IMR-90 (cell line): ENCODE results near the gene LAMC3. TPM values are rescaled to one million over a fixed set of nuclear protein-coding genes. Genes with fewer than 3 reads are reported as not detected.

Experiments used
- ATAC-seq: fragments of 200-7000 bp; cut with Tn5 transposase; 2 replicates; pipeline ENCODE4 v1.9.1; 2020; ENCODE audit warnings: low read depth, mild to moderate bottlenecking, moderate library complexity
- BruUV-seq: library from RNA; stranded (reverse); fragments of 400-500 nt; replicated peaks from 2 replicates; lab custom pipeline; 2021; lab: Mats Ljungman, UMichigan
- CTCF ChIA-PET: fragments of 300-600 bp; formaldehyde crosslinking; extraction: SDS; loops from one replicate; lab custom pipeline; 2021; ENCODE audit warnings: antibody characterized with exemption; lab: Yijun Ruan, JAX
- POLR2A ChIA-PET: fragments of 300-600 bp; sonication (Branson Sonifier 250); formaldehyde crosslinking; loops from one replicate; lab custom pipeline; 2022; ENCODE audit warnings: antibody characterized with exemption; ENCODE audit not compliant: unreplicated experiment; lab: Charles Lee
- DNase-seq: peaks from one replicate; pipeline ENCODE4 v3.0.0; 2013
- H2AFZ ChIP-seq: replicated peaks from 2 replicates; pipeline ENCODE3; 2013; ENCODE audit warnings: low read length, mild to moderate bottlenecking; ENCODE audit not compliant: poor library complexity
- H2AK5ac ChIP-seq: 2 replicates; pipeline ENCODE4 v1.6.1; 2013; ENCODE audit warnings: low read depth, low read length, inconsistent platforms
- H2AK9ac ChIP-seq: replicated peaks from 2 replicates; pipeline ENCODE3; 2013; ENCODE audit warnings: mild to moderate bottlenecking, low read depth, low read length, moderate library complexity; ENCODE audit not compliant: poor library complexity
- H2BK120ac ChIP-seq: 2 replicates; pipeline ENCODE4 v1.6.1; 2013; ENCODE audit warnings: low read depth, low read length, inconsistent platforms
- H2BK15ac ChIP-seq: 3 replicates; pipeline ENCODE4 v1.6.1; 2013; ENCODE audit warnings: low read depth, low read length, inconsistent platforms
- H2BK20ac ChIP-seq: 2 replicates; pipeline ENCODE4 v1.6.1; 2013; ENCODE audit warnings: low read depth, mild to moderate bottlenecking, inconsistent platforms, low read length, moderate library complexity
- H2BK5ac ChIP-seq: 2 replicates; pipeline ENCODE4 v1.6.1; 2013; ENCODE audit warnings: mild to moderate bottlenecking, low read depth, low read length, inconsistent platforms; ENCODE audit not compliant: poor library complexity, severe bottlenecking
- H3K14ac ChIP-seq: replicated peaks from 2 replicates; pipeline ENCODE4 v1.6.1; 2013; ENCODE audit warnings: low read depth, low read length, inconsistent platforms
- H3K18ac ChIP-seq: 2 replicates; pipeline ENCODE4 v1.6.1; 2013; ENCODE audit warnings: low read depth, low read length, control low read depth
- H3K23ac ChIP-seq: 2 replicates; pipeline ENCODE4 v1.6.1; 2013; ENCODE audit warnings: low read depth, low read length, inconsistent platforms
- H3K27ac ChIP-seq: 2 replicates; pipeline ENCODE4 v1.5.1; 2013; ENCODE audit warnings: mild to moderate bottlenecking, control low read depth, low read length; ENCODE audit not compliant: insufficient read depth
- H3K27me3 ChIP-seq: 2 replicates; pipeline ENCODE4 v1.6.1; 2013; ENCODE audit warnings: low read length; ENCODE audit not compliant: control insufficient read depth, insufficient read depth
- H3K36me3 ChIP-seq: 2 replicates; pipeline ENCODE4 v1.6.1; 2013; ENCODE audit warnings: low read length, mixed read lengths; ENCODE audit not compliant: control insufficient read depth, insufficient read depth
- H3K4ac ChIP-seq: 2 replicates; pipeline ENCODE4 v1.6.1; 2013; ENCODE audit warnings: low read depth, low read length, inconsistent platforms
- H3K4me1 ChIP-seq: 2 replicates; pipeline ENCODE4 v1.6.1; 2013; ENCODE audit warnings: low read length, mixed read lengths; ENCODE audit not compliant: control insufficient read depth, insufficient read depth
- H3K4me2 ChIP-seq: 2 replicates; pipeline ENCODE4 v1.6.1; 2013; ENCODE audit warnings: low read depth, mild to moderate bottlenecking, control low read depth, low read length, moderate library complexity
- H3K4me3 ChIP-seq: 2 replicates; pipeline ENCODE4 v1.5.1; 2013; ENCODE audit warnings: low read depth, mild to moderate bottlenecking, control low read depth, low read length, moderate library complexity; ENCODE audit not compliant: insufficient read depth
- H3K56ac ChIP-seq: 2 replicates; pipeline ENCODE4 v1.6.1; 2013; ENCODE audit warnings: low read length, inconsistent platforms; ENCODE audit not compliant: insufficient read depth; ENCODE audit errors: extremely low read depth
- H3K79me1 ChIP-seq, 2 experiments: 2 replicates each; pipeline ENCODE4 v1.6.1; 2013; ENCODE audit warnings: low read length in 2 of 2, inconsistent platforms in 1 of 2, low read depth in 1 of 2
- H3K9ac ChIP-seq: 2 replicates; pipeline ENCODE4 v1.6.1; 2013; ENCODE audit warnings: low read depth, low read length, control low read depth
- H3K9me1 ChIP-seq: 2 replicates; pipeline ENCODE4 v1.6.1; 2013; ENCODE audit warnings: low read length, inconsistent platforms; ENCODE audit not compliant: insufficient read depth
- H3K9me3 ChIP-seq: 2 replicates; pipeline ENCODE4 v1.6.1; 2013; ENCODE audit warnings: low read length; ENCODE audit not compliant: control insufficient read depth, insufficient read depth
- H4K20me1 ChIP-seq: 2 replicates; pipeline ENCODE4 v1.6.1; 2013; ENCODE audit warnings: low read length, inconsistent platforms; ENCODE audit not compliant: insufficient read depth
- H4K5ac ChIP-seq: 2 replicates; pipeline ENCODE4 v1.6.1; 2013; ENCODE audit warnings: mild to moderate bottlenecking, low read depth, low read length, control low read depth
- H4K8ac ChIP-seq, 2 experiments: 2 replicates each; pipeline ENCODE4 v1.6.1; 2013; ENCODE audit warnings: low read depth in 2 of 2, low read length in 2 of 2, control low read depth in 1 of 2, inconsistent platforms in 1 of 2
- H4K91ac ChIP-seq: 2 replicates; pipeline ENCODE4 v1.6.1; 2013; ENCODE audit warnings: low read depth, low read length, inconsistent platforms; ENCODE audit not compliant: insufficient read depth
- CHD1 ChIP-seq: IDR thresholded peaks from 2 replicates; pipeline ENCODE4 v1.6.1; 2012; ENCODE audit warnings: low read depth, low read length, improper control_type of control experiment
- NFE2L2 ChIP-seq: fragments of 150-350 bp; IDR thresholded peaks from 2 replicates; pipeline ENCODE4 v1.6.1; 2016; ENCODE audit warnings: low read depth, mild to moderate bottlenecking, low read length
- RAD21 ChIP-seq: IDR thresholded peaks from 2 replicates; pipeline ENCODE4 v1.6.1; 2012; ENCODE audit warnings: low read length, improper control_type of control experiment
- RFX5 ChIP-seq: IDR thresholded peaks from 2 replicates; pipeline ENCODE4 v1.8.0; 2012; ENCODE audit warnings: low read depth, mild to moderate bottlenecking, low read length, moderate library complexity
- SMC3 ChIP-seq: fragments of 150-350 bp; IDR thresholded peaks from 2 replicates; pipeline ENCODE4 v1.6.1; 2016; ENCODE audit warnings: low read depth, mild to moderate bottlenecking, antibody characterized with exemption, low read length, moderate library complexity
- WGBS, 2 experiments: methylation state at CpG; one replicate each; pipeline versions ENCODE4 v1.1.5 to v1.1.7; 2013; ENCODE audit warnings: missing lambda C conversion rate in 2 of 2; ENCODE audit not compliant: insufficient read length in 1 of 2; ENCODE audit errors: extremely low coverage in 2 of 2; 5-methylcytosine and 5-hydroxymethylcytosine counted together
- dilution Hi-C: fragments of 300-500 bp; cut with HindIII; formaldehyde crosslinking; loops from one replicate; pipeline ENCODE4 v1.14.3; 2018; ENCODE audit warnings: low sequenced_read_pairs; ENCODE audit not compliant: unreplicated experiment
- in situ Hi-C: fragments of 300-500 bp; cut with MboI; formaldehyde crosslinking; loops from 3 replicates; pipeline ENCODE4 v1.14.3; 2019; ENCODE audit warnings: low sequenced_read_pairs, inconsistent platforms, mixed read lengths
- intact Hi-C: fragments of 100-400 bp; cut with micrococcal nuclease; formaldehyde crosslinking; loops from 2 replicates; pipeline ENCODE4 v1.10.0; 2022
- polyA plus RNA-seq, 3 experiments: library from polyadenylated mRNA; depleted of rRNA; stranded (reverse); fragments of >200 nt; gene quantifications; 2 replicates each; pipeline ENCODE4 v1.2.3, GENCODE V29; 2012; ENCODE audit warnings: low replicate concordance in 1 of 3
- total RNA-seq: library from RNA; depleted of rRNA; stranded (reverse); fragments of >200 nt; gene quantifications from 2 replicates; pipeline ENCODE4 v1.2.3, GENCODE V29; 2012
- TF ChIP-seq, protein P1 (sequence below): fragments of 150-350 bp; IDR thresholded peaks from 2 replicates; pipeline ENCODE4 v1.6.1; 2016; ENCODE audit warnings: low read depth, mild to moderate bottlenecking, low read length, moderate library complexity, borderline replicate concordance

The LAMC3 gene
- total and polyA plus RNA-seq, 2 of the 4 experiments (the other 2 are of a cell fraction), result not detected

DNA sequence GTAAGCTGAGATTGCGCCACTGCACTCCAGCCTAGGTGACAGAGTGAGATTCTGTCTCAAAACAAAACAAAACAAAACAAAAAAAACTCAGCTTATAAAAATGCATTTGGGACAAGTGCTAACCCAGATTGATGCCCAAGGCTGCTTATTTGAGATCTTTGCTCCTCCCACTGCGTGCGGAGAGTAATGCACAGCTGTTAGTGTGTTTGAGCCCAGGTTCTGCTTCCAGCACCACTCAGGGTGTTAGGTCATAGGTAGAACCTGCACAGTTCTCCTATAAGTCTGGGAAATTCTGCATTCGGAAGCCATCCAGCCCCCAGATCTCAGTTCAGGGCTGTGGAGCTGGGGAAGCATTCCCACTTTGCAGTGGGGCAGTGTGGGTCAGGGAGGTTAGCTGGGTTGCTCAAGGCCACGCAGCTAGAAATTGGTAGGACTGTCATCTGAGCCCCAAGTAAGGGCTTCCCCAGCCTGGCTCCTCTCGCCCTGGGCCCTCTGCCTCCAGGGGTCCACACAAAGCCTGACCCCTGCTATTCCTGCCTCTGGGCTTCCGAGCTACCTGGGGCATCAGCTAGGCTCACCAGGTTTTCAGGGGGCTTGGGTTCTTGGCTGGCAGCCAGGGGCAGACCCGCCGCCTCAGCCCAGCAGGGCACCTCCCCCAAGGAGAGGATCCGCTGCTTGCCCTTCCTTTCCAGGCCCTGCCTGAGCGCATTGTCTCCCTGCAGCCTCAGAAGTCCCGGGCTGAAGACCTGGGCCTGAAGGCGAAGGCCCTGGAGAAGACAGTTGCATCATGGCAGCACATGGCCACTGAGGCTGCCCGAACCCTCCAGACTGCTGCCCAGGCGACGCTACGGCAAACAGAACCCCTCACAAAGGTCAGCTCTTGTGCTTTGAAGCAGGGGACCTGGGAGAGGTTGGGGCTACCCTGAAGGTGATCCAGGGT is 69.7 kb downstream of the LAMC3 start (continued):
- TF ChIP-seq RFX5, result no peak

DNA sequence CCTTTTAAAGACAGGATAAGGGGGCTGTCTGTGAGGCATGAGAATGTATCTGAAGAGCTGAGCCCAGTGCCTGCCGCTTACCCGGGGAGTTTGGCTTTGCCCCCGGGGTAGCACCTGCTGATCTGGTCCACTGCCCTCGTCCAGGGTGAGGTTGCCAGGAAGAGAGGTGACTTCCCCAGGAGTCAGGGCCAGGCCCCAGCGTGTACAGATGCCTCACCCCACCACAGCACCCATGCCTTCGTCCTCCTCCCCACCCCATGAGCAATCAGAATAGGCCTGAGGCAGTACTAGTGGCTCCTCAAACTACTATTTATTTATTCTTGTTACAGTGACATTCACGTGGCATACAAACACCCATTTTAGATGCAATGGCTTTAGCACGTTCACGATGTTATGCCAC is 71.6 kb downstream of the LAMC3 start:
- no peak overlapping the region for H3K4me3 ChIP-seq
- ChIA-PET POLR2A (no interaction called here), CTCF (no interaction called here)
- no peak overlapping the region for H3K23ac ChIP-seq
- DNase-seq (no peak), ATAC-seq (no peak)
- no peak overlapping the region for H2AK9ac ChIP-seq
- no TSS peak for BruUV-seq
- no peak overlapping the region for H4K5ac ChIP-seq
- no peak overlapping the region for H4K91ac ChIP-seq
- no peak overlapping the region for H2BK5ac ChIP-seq
- no peaks in the 10 kb centered on the region for H3K9me1 ChIP-seq
- H3K18ac ChIP-seq, result no peak overlapping the region
- TF ChIP-seq RFX5, result no peak
- TF ChIP-seq, protein P1, sequence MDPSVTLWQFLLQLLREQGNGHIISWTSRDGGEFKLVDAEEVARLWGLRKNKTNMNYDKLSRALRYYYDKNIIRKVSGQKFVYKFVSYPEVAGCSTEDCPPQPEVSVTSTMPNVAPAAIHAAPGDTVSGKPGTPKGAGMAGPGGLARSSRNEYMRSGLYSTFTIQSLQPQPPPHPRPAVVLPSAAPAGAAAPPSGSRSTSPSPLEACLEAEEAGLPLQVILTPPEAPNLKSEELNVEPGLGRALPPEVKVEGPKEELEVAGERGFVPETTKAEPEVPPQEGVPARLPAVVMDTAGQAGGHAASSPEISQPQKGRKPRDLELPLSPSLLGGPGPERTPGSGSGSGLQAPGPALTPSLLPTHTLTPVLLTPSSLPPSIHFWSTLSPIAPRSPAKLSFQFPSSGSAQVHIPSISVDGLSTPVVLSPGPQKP, result no peak
- no peak for TF ChIP-seq CHD1
- TF ChIP-seq SMC3, result no peak
- no peak for TF ChIP-seq NFE2L2
- TF ChIP-seq RAD21, result no peak
- H3K79me1 ChIP-seq, result no peaks in the 10 kb centered on the region
- H4K8ac ChIP-seq, result no peak overlapping the region
- 66% methylated on average over 3 of the region's 9 CpGs; no CpG with 5 or more reads in 1 of the 2 experiments for WGBS, 2 experiments
- no peak overlapping the region for H3K14ac ChIP-seq
- H2AFZ ChIP-seq, result no peak overlapping the region
- no peak overlapping the region for H3K9ac ChIP-seq
- no peak overlapping the region for H3K56ac ChIP-seq
- no peaks in the 10 kb centered on the region for H4K20me1 ChIP-seq
- no peak overlapping the region for H2BK15ac ChIP-seq
- H2BK120ac ChIP-seq, result no peak overlapping the region
- no peak overlapping the region for H2AK5ac ChIP-seq
- intact Hi-C loops, result no loop called here
- dilution Hi-C loops, result no loop called here
- peaks cover 55% of the 10 kb centered on the region for H3K27me3 ChIP-seq
- H2BK20ac ChIP-seq, result no peak overlapping the region
- in situ Hi-C loops, result no loop called here
- no peaks in the 10 kb centered on the region for H3K4me1 ChIP-seq
- H3K4me2 ChIP-seq, result no peak overlapping the region
- H3K9me3 ChIP-seq, result no peaks in the 10 kb centered on the region
- no peaks in the 10 kb centered on the region for H3K36me3 ChIP-seq
- no peak overlapping the region for H3K4ac ChIP-seq
- no peak overlapping the region for H3K27ac ChIP-seq
